ENCODE data around the gene MT1M. TPM values are rescaled to one million over a fixed set of nuclear protein-coding genes. Genes with fewer than 3 reads are reported as not detected.

The MT1M gene
- total and polyA plus RNA-seq, 10 of the 15 experiments (the other 5 are each of a cell fraction or from before 2014, with no cell fraction given), result not detected

- POLR2A ChIA-PET, result interaction anchor here (1.2 to 1.7 kb wide), 2 partner anchors 17 to 22 kb away, joined by 3 to 6 read pairs; partner anchors contain the start of gene MT1E
- intact Hi-C loops (cut with micrococcal nuclease; ENCODE audit: unreplicated experiment), result loop anchor here (1.0 kb wide), 1 partner anchor 22 kb away; no protein-coding TSS in a partner anchor
- 13% methylated on average over 58 of the region's 62 CpGs for WGBS (ENCODE audit: insufficient coverage, insufficient replicate concordance, low lambda C conversion rate, missing lambda C conversion rate)
- 0 out of 2 replicates have a peak, but pooled peaks have one; percentile 32 for TF ChIP-seq JUND (IDR thresholded peaks at IDR 0.05; ENCODE audit: low read depth, low read length)
- TF ChIP-seq RUNX3 (IDR thresholded peaks at IDR 0.05; ENCODE audit: low read length), result peak; percentile 46; the same call in 1 of the 2 replicates
- TF ChIP-seq MXI1 (IDR thresholded peaks at IDR 0.05; ENCODE audit: low read depth, low read length), result peak; percentile 51; the same call in 1 of the 2 replicates
- TF ChIP-seq ZNF217 (IDR thresholded peaks at IDR 0.05), result peak; percentile 77; the same call in 1 of the 2 replicates
- no peak for TF ChIP-seq MTA2 (IDR thresholded peaks at IDR 0.05; ENCODE audit: low read depth)
- peak; percentile 71; the same call in 1 of the 2 replicates for TF ChIP-seq E2F4 (IDR thresholded peaks at IDR 0.05; ENCODE audit: low read depth, low read length)
- no peak for TF ChIP-seq IRF5 (IDR thresholded peaks at IDR 0.05; ENCODE audit: borderline replicate concordance)
- TF ChIP-seq JUNB (IDR thresholded peaks at IDR 0.05), result no peak
- no peak for TF ChIP-seq CUX1 (IDR thresholded peaks at IDR 0.05; ENCODE audit: insufficient replicate concordance, low read depth, low read length)
- TF ChIP-seq RFX5 (IDR thresholded peaks at IDR 0.05; ENCODE audit: low read depth, low read length), result no peak
- TF ChIP-seq PAX8 (IDR thresholded peaks at IDR 0.05), result no peak
- TF ChIP-seq BACH1 (IDR thresholded peaks at IDR 0.05; ENCODE audit: borderline replicate concordance), result peak; percentile 89; the same call in 1 of the 2 replicates
- peak; percentile 63 for TF ChIP-seq ZNF24 (IDR thresholded peaks at IDR 0.05)
- TF ChIP-seq NFYB (IDR thresholded peaks at IDR 0.05; ENCODE audit: insufficient read depth, low read depth, low read length), result no peak
- TF ChIP-seq IKZF2 (IDR thresholded peaks at IDR 0.05), result peak; percentile 33 to 34; a peak in 2 of 4 replicates
Measured at GRCh38 chr16:56608043-56608875, 24.2 kb upstream of the MT1M start, which contains the start of gene MT2A. Gene MT2A, plus strand, starts transcription at chr16:56608584. Its CDS starts 72 bp downstream, at chr16:56608656.

More at GRCh38 chr16:56608043-56608875, 24.2 kb upstream of the MT1M start, which contains the start of gene MT2A:
- H3K27ac ChIP-seq (ENCODE audit: control insufficient read depth, insufficient read depth), result no peak within 1 kb of the TSS
- H2AFZ ChIP-seq (ENCODE audit: control insufficient read depth, low read depth, low read length), result peak within 1 kb of the TSS; percentile 82
- H4K20me1 ChIP-seq (ENCODE audit: control insufficient read depth, insufficient read depth), result no peaks in the 10 kb centered on the region
- peak within 1 kb of the TSS; percentile 82 for H3K4me2 ChIP-seq (ENCODE audit: control insufficient read depth, insufficient read depth)
- no TSS peak for BruUV-seq (replicated peaks)
- ChIA-PET CTCF (interaction anchor here (0.6 to 10.0 kb wide), 5 partner anchors 15 to 94 kb away, joined by 3 to 77 read pairs (median 3); partner anchors contain the start of gene MT1E), SMC1A (ENCODE audit: uncharacterized antibody, unreplicated experiment) (no interaction called here), RAD21 (ENCODE audit: unreplicated experiment) (interaction anchor here (0.6 to 4.6 kb wide), 7 partner anchors 16 to 303 kb away, joined by 3 to 23 read pairs (median 5); partner anchors contain the start of gene MT1E)
- no peak for DNase-seq (ENCODE audit: low read depth, low spot score)
- no peaks in the 10 kb centered on the region for H3K36me3 ChIP-seq (ENCODE audit: control insufficient read depth in 2 of 2, insufficient read depth in 2 of 2, low read length in 1 of 2)
- H3K27me3 ChIP-seq (replicated peaks in 1 of 2; ENCODE audit: control insufficient read depth in 2 of 2, insufficient read depth in 2 of 2, low read length in 1 of 2), result no peaks in the 10 kb centered on the region; a peak in 1 of 4 replicates
- ATAC-seq, result peak; percentile 93
- peak within 1 kb of the TSS; percentile 70 for H3K4me3 ChIP-seq
- in situ Hi-C loops (cut with MboI), result no loop called here
- no peak for FAIRE-seq
- H3K4me1 ChIP-seq (ENCODE audit: control insufficient read depth, insufficient read depth, low read length), result peaks cover 25% of the 10 kb centered on the region
- peak within 1 kb of the TSS; percentile 21; the same call in 1 of the 2 replicates for H3K9ac ChIP-seq (ENCODE audit: control insufficient read depth, insufficient read depth, low read length)
- H3K79me2 ChIP-seq (ENCODE audit: control insufficient read depth, insufficient read depth, low read length), result no peaks in the 10 kb centered on the region
- H3K9me3 ChIP-seq (replicated peaks; ENCODE audit: control insufficient read depth, insufficient read depth, low read length), result no peaks in the 10 kb centered on the region
